K562 (cell line): Measurements from ENCODE around the gene PARD3. TPM values are rescaled to one million over a fixed set of nuclear protein-coding genes. Genes with fewer than 3 reads are reported as not detected.

Source experiments
- ATAC-seq: fragments of 200-7000 bp; cut with Tn5 transposase; 3 replicates; pipeline ENCODE4 v1.9.1; 2020; ENCODE audit warnings: moderate library complexity
- BruUV-seq: library from RNA; stranded (reverse); fragments of 400-500 nt; replicated peaks from 2 replicates; lab custom pipeline; 2021; lab: Mats Ljungman, UMichigan
- CTCF ChIA-PET: fragments of 300-600 bp; formaldehyde crosslinking; extraction: SDS; loops from one replicate; lab custom pipeline; 2021; ENCODE audit warnings: low intra/inter-chr PET ratio; lab: Yijun Ruan, JAX
- POLR2A ChIA-PET: fragments of 300-600, 350-650 bp; sonication (Branson Sonifier 250); formaldehyde crosslinking; extraction: SDS; loops from one replicate; lab custom pipeline; 2021; ENCODE audit warnings: antibody characterized with exemption, inconsistent platforms; lab: Yijun Ruan, JAX
- DNase-seq, 4 experiments: peaks; one replicate each; pipeline versions ENCODE4 v3.0.0 to v3.0.0-alpha.2; 2011 to 2018; ENCODE audit warnings: low spot score in 3 of 4, mixed read lengths in 3 of 4; ENCODE audit errors: extremely low read depth in 1 of 4
- FAIRE-seq: peaks from 2 replicates; lab custom pipeline; 2011; peaks lifted over from hg19 to GRCh38; lab: Jason Lieb, UNC
- H2AFZ ChIP-seq: 2 replicates; pipeline ENCODE4 v1.6.0; 2011; ENCODE audit warnings: low read depth, low read length, control low read depth, inconsistent platforms
- H3K27ac ChIP-seq: fragments of 200-600 bp; 3 replicates; pipeline ENCODE4 v1.8.0; 2011; ENCODE audit warnings: low read depth, mild to moderate bottlenecking, control low read depth, inconsistent platforms, low read length, moderate library complexity, mixed read lengths; ENCODE audit errors: extremely low read depth
- H3K27me3 ChIP-seq, 2 experiments: fragments of 300-600 bp in 1 of 2; 2 replicates in 1 of 2; 3 replicates in 1 of 2; pipeline versions ENCODE4 v1.6.0 to v1.8.0; 2011; ENCODE audit warnings: inconsistent platforms in 2 of 2, low read length in 2 of 2, mild to moderate bottlenecking in 1 of 2, mixed read lengths in 1 of 2, moderate library complexity in 1 of 2; ENCODE audit not compliant: control insufficient read depth in 2 of 2, insufficient read depth in 2 of 2
- H3K36me3 ChIP-seq: fragments of 300-600 bp; 3 replicates; pipeline ENCODE4 v1.8.0; 2011; ENCODE audit warnings: mild to moderate bottlenecking, low read length, inconsistent platforms; ENCODE audit not compliant: control insufficient read depth, insufficient read depth
- H3K4me1 ChIP-seq, 2 experiments: fragments of 200-600 bp in 1 of 2; replicated peaks in 1 of 2; 2 replicates in 1 of 2; 3 replicates in 1 of 2; pipeline versions ENCODE4 v1.5.1 to v1.8.0; 2011; ENCODE audit warnings: inconsistent platforms in 2 of 2, low read length in 2 of 2, mild to moderate bottlenecking in 1 of 2, mixed read lengths in 1 of 2, moderate library complexity in 1 of 2; ENCODE audit not compliant: control insufficient read depth in 2 of 2, insufficient read depth in 2 of 2
- H3K4me2 ChIP-seq: 2 replicates; pipeline ENCODE4 v1.6.1; 2011; ENCODE audit warnings: low read length, control low read depth, inconsistent platforms, mixed read lengths; ENCODE audit not compliant: insufficient read depth
- H3K4me3 ChIP-seq: fragments of 200-600 bp; sonication (generic), shearing (Covaris generic); 2 replicates; pipeline ENCODE4 v1.5.1; 2016; ENCODE audit warnings: control low read depth, inconsistent platforms
- H3K79me2 ChIP-seq: fragments of 200-600 bp; 3 replicates; pipeline ENCODE4 v1.8.0; 2011; ENCODE audit warnings: low read length, inconsistent platforms; ENCODE audit not compliant: control insufficient read depth, insufficient read depth
- H3K9ac ChIP-seq, 2 experiments: 2 replicates each; pipeline versions ENCODE4 v1.6.0 to v1.6.1; 2011; ENCODE audit warnings: low read depth in 2 of 2, low read length in 2 of 2, control low read depth in 1 of 2, inconsistent platforms in 1 of 2, mild to moderate bottlenecking in 1 of 2, mixed read lengths in 1 of 2; ENCODE audit not compliant: insufficient read depth in 1 of 2
- H3K9me1 ChIP-seq: one replicate; pipeline ENCODE4 v1.6.0; 2011; ENCODE audit warnings: inconsistent platforms, mild to moderate bottlenecking, low read length, moderate library complexity; ENCODE audit not compliant: control insufficient read depth, insufficient read depth
- H3K9me3 ChIP-seq: replicated peaks from 2 replicates; pipeline ENCODE4 v1.5.1; 2011; ENCODE audit warnings: low read depth, low read length, inconsistent platforms; ENCODE audit not compliant: control insufficient read depth, insufficient read depth
- H4K20me1 ChIP-seq: replicated peaks from 2 replicates; pipeline ENCODE4 v1.6.1; 2011; ENCODE audit warnings: low read length, inconsistent platforms, mixed read lengths; ENCODE audit not compliant: control insufficient read depth, insufficient read depth
- CBX8 ChIP-seq: fragments of 200-600 bp; sonication (generic); IDR thresholded peaks from 2 replicates; pipeline ENCODE4 v1.6.1; 2012; ENCODE audit warnings: borderline replicate concordance, mixed run types, low read depth, mild to moderate bottlenecking, moderate library complexity, mixed read lengths, low read length, control low read depth, inconsistent platforms; ENCODE audit not compliant: poor library complexity, severe bottlenecking; ENCODE audit errors: extremely low read depth
- CHCHD3 ChIP-seq: fragments of 250-450 bp; sonication (Bioruptor Pico); IDR thresholded peaks from 2 replicates; pipeline ENCODE4 v2.1.2; 2022; ENCODE audit warnings: mild to moderate bottlenecking
- DMBX1 ChIP-seq: fragments of 250-450 bp; sonication (Bioruptor Pico); IDR thresholded peaks from 2 replicates; pipeline ENCODE4 v1.8.0; 2022; ENCODE audit warnings: inconsistent platforms, mild to moderate bottlenecking, moderate library complexity, borderline replicate concordance
- ERF ChIP-seq: fragments of 450-650 bp; formaldehyde crosslinking; IDR thresholded peaks from 2 replicates; pipeline ENCODE4 v1.4.0; 2020; ENCODE audit warnings: mild to moderate bottlenecking, mixed read lengths
- ESRRB ChIP-seq: fragments of 250-450 bp; sonication (Bioruptor Pico); IDR thresholded peaks from 2 replicates; pipeline ENCODE4 v1.5.0; 2020; ENCODE audit warnings: mild to moderate bottlenecking, moderate library complexity, borderline replicate concordance
- FOXA1 ChIP-seq: fragments of 450-650 bp; IDR thresholded peaks from 2 replicates; pipeline ENCODE4 v1.6.1; 2016; ENCODE audit warnings: mild to moderate bottlenecking, borderline replicate concordance
- GABPB2 ChIP-seq: fragments of 250-450 bp; sonication (Bioruptor Pico); conservative IDR thresholded peaks from 2 replicates; pipeline ENCODE4 v1.5.1; 2021; ENCODE audit warnings: mild to moderate bottlenecking
- HOXB6 ChIP-seq: fragments of 250-450 bp; sonication (Bioruptor Pico); IDR thresholded peaks from 2 replicates; pipeline ENCODE4 v1.5.1; 2022; ENCODE audit warnings: mild to moderate bottlenecking, borderline replicate concordance
- LARP7 ChIP-seq: fragments of 450-650 bp; IDR thresholded peaks from 2 replicates; pipeline ENCODE4 v1.6.1; 2016
- SIN3A ChIP-seq, 2 experiments: fragments of 150-350 bp in 1 of 2; IDR thresholded peaks; 2 replicates each; pipeline ENCODE4 v1.6.1; 2011 to 2016; ENCODE audit warnings: borderline replicate concordance in 2 of 2, low read depth in 2 of 2, low read length in 2 of 2, mild to moderate bottlenecking in 2 of 2, moderate library complexity in 2 of 2; ENCODE audit not compliant: control insufficient read depth in 1 of 2
- U2AF1 ChIP-seq: fragments of 200-400 bp; formaldehyde crosslinking; optimal IDR thresholded peaks from 2 replicates; pipeline ENCODE3; 2017; ENCODE audit warnings: mild to moderate bottlenecking, low read depth, low read length, moderate library complexity
- ZBTB7A ChIP-seq: IDR thresholded peaks from 2 replicates; pipeline ENCODE4 v1.6.1; 2011; ENCODE audit warnings: low read depth, mild to moderate bottlenecking, low read length, moderate library complexity, borderline replicate concordance; ENCODE audit not compliant: control insufficient read depth
- ZNF175 ChIP-seq: fragments of 200-800 bp; sonication (Bioruptor generic); IDR thresholded peaks from 2 replicates; pipeline ENCODE4 v1.6.1; 2016; ENCODE audit warnings: low read depth, mild to moderate bottlenecking, missing genetic modification characterization, missing compliant biosample characterization
- ZNF707 ChIP-seq: fragments of 250-450 bp; sonication (Bioruptor Pico); conservative IDR thresholded peaks from 2 replicates; pipeline ENCODE4 v1.8.0; 2022; ENCODE audit warnings: inconsistent platforms, mild to moderate bottlenecking, moderate library complexity
- WGBS: fragments of 100-300 bp; shearing (Covaris generic); methylation state at CpG from one replicate; pipeline ENCODE4 v1.1.6; 2016; ENCODE audit warnings: low coverage, mixed read lengths; ENCODE audit not compliant: insufficient coverage; ENCODE audit errors: missing lambda C conversion rate; 5-methylcytosine and 5-hydroxymethylcytosine counted together
- in situ Hi-C: fragments of 300-500 bp; cut with MboI; formaldehyde crosslinking; loops from 4 replicates; pipeline ENCODE4 v1.15.0; 2018; ENCODE audit warnings: inconsistent platforms, mixed read lengths
- intact Hi-C: fragments of 100-400 bp; cut with micrococcal nuclease; formaldehyde crosslinking; loops from 2 replicates; pipeline ENCODE4 v1.14.2; 2022
- polyA plus RNA-seq, 8 experiments: library from polyadenylated mRNA; depleted of rRNA in 4 of 8; stranded (reverse) in 5 of 8; unstranded in 3 of 8; fragments of >200 nt; fragmentation: Nextera tagmentation in 2 of 8; fragmentation: Illumina TruSeq in 1 of 8; extraction: Ambion mirVana in 2 of 8; extraction: Trizol in 1 of 8; gene quantifications; 2 replicates each; pipeline versions ENCODE4 v1.2.1 to v1.2.3, GENCODE V29; 2011 to 2014; ENCODE audit warnings: inconsistent platforms in 1 of 8, missing spikeins in 1 of 8
- total RNA-seq, 7 experiments: library from RNA; depleted of rRNA in 6 of 7; stranded (reverse); fragments of >200 nt in 6 of 7; fragmentation: Illumina TruSeq in 2 of 7; extraction: Trizol in 2 of 7; gene quantifications; 2 replicates each; pipeline versions ENCODE4 v1.2.1 to v1.2.3, GENCODE V29; 2011 to 2021; ENCODE audit warnings: low replicate concordance in 1 of 7
- TF ChIP-seq, protein P1 (sequence below): sonication (generic); formaldehyde crosslinking; IDR thresholded peaks from 2 replicates; pipeline ENCODE4 v1.8.1; 2023; ENCODE audit warnings: mild to moderate bottlenecking, missing genetic modification reagents
- TF ChIP-seq, protein P2 (sequence below): sonication (generic); formaldehyde crosslinking; IDR thresholded peaks from 2 replicates; pipeline ENCODE4 v1.8.0; 2022; ENCODE audit warnings: mild to moderate bottlenecking, missing genetic modification reagents

PARD3 gene
- total and polyA plus RNA-seq, 9 of the 15 experiments (the other 6 are each of a cell fraction or from before 2014, with no cell fraction given) = 2.7 to 11.7 (median 7.7) TPM

DNA sequence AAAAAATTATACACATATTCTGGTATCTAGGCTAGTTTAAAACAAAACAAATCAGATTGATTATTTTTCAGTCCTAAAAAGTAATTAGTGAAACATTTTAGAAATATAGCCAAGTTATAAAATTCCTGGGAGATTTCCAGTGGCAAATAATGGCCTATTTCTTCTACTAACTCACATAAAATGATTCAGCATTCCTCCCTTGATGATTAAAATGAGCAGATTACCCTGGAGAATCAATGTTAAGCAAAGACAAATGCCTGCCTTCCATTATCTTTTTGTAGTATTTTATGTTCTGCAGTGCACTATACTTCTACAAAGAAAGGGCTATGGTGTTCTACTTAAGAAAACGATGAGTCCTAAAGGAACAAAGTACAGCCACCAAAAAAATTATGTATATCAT lies 53.6 kb downstream of the PARD3 start (continued):
- TF ChIP-seq HOXB6 (no peak), GABPB2 (CRISPR knock-in tag) (no peak), ZBTB7A (no peak)

DNA sequence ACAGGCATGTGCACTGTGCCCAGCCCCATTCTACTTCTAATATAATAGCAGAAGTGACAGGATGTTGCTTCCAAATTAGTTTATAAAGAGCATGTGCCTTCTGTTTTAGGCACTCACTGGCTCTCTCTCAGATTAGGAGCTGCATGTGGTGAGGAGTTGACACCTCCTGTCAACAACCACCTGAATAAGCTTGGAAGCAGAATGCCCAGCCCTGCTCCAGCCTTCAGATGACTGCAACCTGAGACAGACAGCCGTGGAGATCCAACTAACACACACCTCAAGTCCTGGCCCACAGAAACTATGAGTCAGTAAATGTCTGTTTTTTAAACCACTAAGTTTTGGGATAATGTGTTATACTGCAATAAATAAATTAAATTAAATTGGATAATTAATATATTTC lies 54.5 kb downstream of the PARD3 start:
- H3K36me3 ChIP-seq = no peaks in the 10 kb centered on the region
- CTCF ChIA-PET = no interaction called here
- in situ Hi-C loops = no loop called here
- 8% methylated on average over 1 of the region's 1 CpG for WGBS
- POLR2A ChIA-PET = interaction anchor here (0.7 to 0.8 kb wide), 2 partner anchors 10 to 239 kb away, joined by 3 to 4 read pairs; no protein-coding TSS in a partner anchor
- FAIRE-seq = no peak
- H3K9me3 ChIP-seq = no peaks in the 10 kb centered on the region
- no peaks in the 10 kb centered on the region for H3K9me1 ChIP-seq
- no peak overlapping the region for H3K4me3 ChIP-seq
- H3K9ac ChIP-seq = no peak overlapping the region
- H3K27me3 ChIP-seq = no peaks in the 10 kb centered on the region
- no peak overlapping the region for H2AFZ ChIP-seq
- no peak for ATAC-seq
- no peak overlapping the region for H3K4me2 ChIP-seq
- no TSS peak for BruUV-seq
- H3K79me2 ChIP-seq = no peaks in the 10 kb centered on the region
- 0 out of 2 replicates have a peak, but pooled peaks cover 3% of the 10 kb centered on the region for H4K20me1 ChIP-seq
- H3K27ac ChIP-seq = no peak overlapping the region
- no peak for TF ChIP-seq SIN3A (IDR thresholded peaks at IDR 0.05; ENCODE audit: borderline replicate concordance in 2 of 2, control insufficient read depth in 1 of 2, low read depth in 2 of 2, low read length in 2 of 2)
- TF ChIP-seq, protein P1, sequence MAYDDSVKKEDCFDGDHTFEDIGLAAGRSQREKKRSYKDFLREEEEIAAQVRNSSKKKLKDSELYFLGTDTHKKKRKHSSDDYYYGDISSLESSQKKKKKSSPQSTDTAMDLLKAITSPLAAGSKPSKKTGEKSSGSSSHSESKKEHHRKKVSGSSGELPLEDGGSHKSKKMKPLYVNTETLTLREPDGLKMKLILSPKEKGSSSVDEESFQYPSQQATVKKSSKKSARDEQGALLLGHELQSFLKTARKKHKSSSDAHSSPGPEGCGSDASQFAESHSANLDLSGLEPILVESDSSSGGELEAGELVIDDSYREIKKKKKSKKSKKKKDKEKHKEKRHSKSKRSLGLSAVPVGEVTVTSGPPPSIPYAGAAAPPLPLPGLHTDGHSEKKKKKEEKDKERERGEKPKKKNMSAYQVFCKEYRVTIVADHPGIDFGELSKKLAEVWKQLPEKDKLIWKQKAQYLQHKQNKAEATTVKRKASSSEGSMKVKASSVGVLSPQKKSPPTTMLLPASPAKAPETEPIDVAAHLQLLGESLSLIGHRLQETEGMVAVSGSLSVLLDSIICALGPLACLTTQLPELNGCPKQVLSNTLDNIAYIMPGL (CRISPR knock-in tag) = no peak
- TF ChIP-seq U2AF1 = no peak
- TF ChIP-seq CHCHD3 (CRISPR knock-in tag) = no peak
- no peak for TF ChIP-seq ZNF175 (CRISPR knock-in tag)
- TF ChIP-seq ZNF707 (CRISPR knock-in tag) = no peak
- no peak for TF ChIP-seq DMBX1
- TF ChIP-seq LARP7 = no peak
- no peak for TF ChIP-seq ERF
- TF ChIP-seq, protein P2, sequence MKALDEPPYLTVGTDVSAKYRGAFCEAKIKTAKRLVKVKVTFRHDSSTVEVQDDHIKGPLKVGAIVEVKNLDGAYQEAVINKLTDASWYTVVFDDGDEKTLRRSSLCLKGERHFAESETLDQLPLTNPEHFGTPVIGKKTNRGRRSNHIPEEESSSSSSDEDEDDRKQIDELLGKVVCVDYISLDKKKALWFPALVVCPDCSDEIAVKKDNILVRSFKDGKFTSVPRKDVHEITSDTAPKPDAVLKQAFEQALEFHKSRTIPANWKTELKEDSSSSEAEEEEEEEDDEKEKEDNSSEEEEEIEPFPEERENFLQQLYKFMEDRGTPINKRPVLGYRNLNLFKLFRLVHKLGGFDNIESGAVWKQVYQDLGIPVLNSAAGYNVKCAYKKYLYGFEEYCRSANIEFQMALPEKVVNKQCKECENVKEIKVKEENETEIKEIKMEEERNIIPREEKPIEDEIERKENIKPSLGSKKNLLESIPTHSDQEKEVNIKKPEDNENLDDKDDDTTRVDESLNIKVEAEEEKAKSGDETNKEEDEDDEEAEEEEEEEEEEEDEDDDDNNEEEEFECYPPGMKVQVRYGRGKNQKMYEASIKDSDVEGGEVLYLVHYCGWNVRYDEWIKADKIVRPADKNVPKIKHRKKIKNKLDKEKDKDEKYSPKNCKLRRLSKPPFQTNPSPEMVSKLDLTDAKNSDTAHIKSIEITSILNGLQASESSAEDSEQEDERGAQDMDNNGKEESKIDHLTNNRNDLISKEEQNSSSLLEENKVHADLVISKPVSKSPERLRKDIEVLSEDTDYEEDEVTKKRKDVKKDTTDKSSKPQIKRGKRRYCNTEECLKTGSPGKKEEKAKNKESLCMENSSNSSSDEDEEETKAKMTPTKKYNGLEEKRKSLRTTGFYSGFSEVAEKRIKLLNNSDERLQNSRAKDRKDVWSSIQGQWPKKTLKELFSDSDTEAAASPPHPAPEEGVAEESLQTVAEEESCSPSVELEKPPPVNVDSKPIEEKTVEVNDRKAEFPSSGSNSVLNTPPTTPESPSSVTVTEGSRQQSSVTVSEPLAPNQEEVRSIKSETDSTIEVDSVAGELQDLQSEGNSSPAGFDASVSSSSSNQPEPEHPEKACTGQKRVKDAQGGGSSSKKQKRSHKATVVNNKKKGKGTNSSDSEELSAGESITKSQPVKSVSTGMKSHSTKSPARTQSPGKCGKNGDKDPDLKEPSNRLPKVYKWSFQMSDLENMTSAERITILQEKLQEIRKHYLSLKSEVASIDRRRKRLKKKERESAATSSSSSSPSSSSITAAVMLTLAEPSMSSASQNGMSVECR (CRISPR knock-in tag) = no peak
- TF ChIP-seq FOXA1 = no peak
- no peak for TF ChIP-seq CBX8
- no peak for TF ChIP-seq ESRRB (CRISPR knock-in tag)
- TF ChIP-seq, all 486 proteins: peak for 0
- H3K4me1 ChIP-seq = peaks cover 0 to 6% of the 10 kb centered on the region in 2 experiments; a peak in 3 of 5 replicates
- intact Hi-C loops = no loop called here
- no peak for DNase-seq
